HEK293 (cell line): Measurements from ENCODE around the gene GJC2.

Experiments used
- GLIS2 ChIP-seq: fragments of 450-650 bp; formaldehyde crosslinking; IDR thresholded peaks from 2 replicates; pipeline ENCODE4 v1.5.1; 2016; ENCODE audit warnings: missing biosample characterization, missing genetic modification characterization
- SP2 ChIP-seq: fragments of 450-650 bp; formaldehyde crosslinking; IDR thresholded peaks from 2 replicates; pipeline ENCODE4 v1.5.1; 2016; ENCODE audit warnings: missing biosample characterization, missing genetic modification characterization
- TCF7L2 ChIP-seq: IDR thresholded peaks from 2 replicates; pipeline ENCODE4 v1.6.1; 2011; ENCODE audit warnings: low read depth, mild to moderate bottlenecking, inconsistent platforms, low read length, moderate library complexity, borderline replicate concordance
- ZNF138 ChIP-seq: fragments of 450-650 bp; formaldehyde crosslinking; IDR thresholded peaks from 2 replicates; pipeline ENCODE4 v1.5.1; 2016; ENCODE audit warnings: missing biosample characterization, missing genetic modification characterization, borderline replicate concordance
- ZNF274 ChIP-seq, 2 experiments: fragments of 200-500 bp in 1 of 2; fragments of 450-650 bp in 1 of 2; sonication (Bioruptor generic) in 1 of 2; formaldehyde crosslinking in 1 of 2; IDR thresholded peaks; 2 replicates each; pipeline versions ENCODE4 v1.5.1 to v1.6.1; 2014 to 2016; ENCODE audit warnings: borderline replicate concordance in 1 of 2, inconsistent platforms in 1 of 2, low read length in 1 of 2, missing biosample characterization in 1 of 2, missing genetic modification characterization in 1 of 2
- ZNF510 ChIP-seq: fragments of 450-650 bp; formaldehyde crosslinking; IDR thresholded peaks from 2 replicates; pipeline ENCODE4 v1.5.1; 2018; ENCODE audit warnings: mild to moderate bottlenecking, missing genetic modification characterization, missing biosample characterization; ENCODE audit not compliant: insufficient replicate concordance
- ZSCAN16 ChIP-seq: fragments of 450-650 bp; formaldehyde crosslinking; IDR thresholded peaks from 2 replicates; pipeline ENCODE4 v1.5.1; 2016; ENCODE audit warnings: missing biosample characterization, missing genetic modification characterization
- TF ChIP-seq, protein P1 (sequence below): fragments of 450-650 bp; formaldehyde crosslinking; IDR thresholded peaks from 2 replicates; pipeline ENCODE4 v1.5.1; 2016; ENCODE audit warnings: missing biosample characterization, missing genetic modification characterization
- TF ChIP-seq, protein P2 (sequence below): sonication (generic); formaldehyde crosslinking; IDR thresholded peaks from 2 replicates; pipeline ENCODE4 v1.8.1; 2022; ENCODE audit warnings: mild to moderate bottlenecking, moderate library complexity, missing genetic modification reagents
- TF ChIP-seq, protein P3 (sequence below): fragments of 450-650 bp; formaldehyde crosslinking; IDR thresholded peaks from 2 replicates; pipeline ENCODE4 v1.5.1; 2017; ENCODE audit warnings: missing biosample characterization, missing genetic modification characterization

DNA sequence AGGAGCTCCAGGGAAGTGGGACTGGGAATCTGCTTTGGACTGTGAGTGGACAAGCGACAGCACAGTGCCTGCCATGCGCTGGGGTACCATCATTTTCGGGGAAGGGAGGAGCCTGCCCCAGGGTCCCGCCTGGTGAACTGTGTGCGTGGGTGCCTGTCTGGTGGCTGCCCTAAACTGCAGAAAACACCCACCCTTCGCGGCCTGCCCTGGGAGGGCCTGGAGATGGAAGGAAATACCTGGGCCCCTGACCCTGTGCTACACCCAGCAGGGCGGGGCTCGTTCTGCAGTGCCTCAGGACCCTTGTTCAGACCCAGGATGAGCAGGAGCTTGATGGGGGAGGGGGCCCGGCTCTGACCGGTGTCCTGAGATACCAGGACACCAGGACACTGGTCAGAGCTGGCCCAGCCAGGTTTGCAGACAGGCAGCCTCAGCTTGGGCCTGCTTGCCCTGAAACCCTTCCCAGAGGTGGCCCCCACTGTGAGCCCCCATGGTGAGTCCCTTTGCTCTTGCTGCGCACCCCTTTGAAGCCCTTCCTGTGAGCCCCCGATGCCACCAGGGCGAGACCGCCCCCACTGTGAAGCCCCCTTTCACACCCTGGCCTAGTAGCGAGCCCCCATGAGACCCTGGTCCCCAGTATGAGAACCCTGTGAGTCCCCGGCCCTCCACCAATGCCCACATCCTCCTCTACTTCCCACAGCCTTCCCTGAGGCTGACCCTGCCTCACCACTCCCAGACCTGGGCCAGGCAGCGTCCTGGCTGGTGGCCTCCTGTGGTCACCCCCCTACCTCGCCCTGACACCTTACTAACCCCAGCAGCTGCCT is 2.6 kb downstream of the GJC2 start:
- TF ChIP-seq ZNF274 (IDR thresholded peaks at IDR 0.05; ENCODE audit: low read length) = no peak
- no peak for TF ChIP-seq ZNF274 (tag by site-specific recombination; IDR thresholded peaks at IDR 0.05; ENCODE audit: borderline replicate concordance)
- TF ChIP-seq, protein P1, sequence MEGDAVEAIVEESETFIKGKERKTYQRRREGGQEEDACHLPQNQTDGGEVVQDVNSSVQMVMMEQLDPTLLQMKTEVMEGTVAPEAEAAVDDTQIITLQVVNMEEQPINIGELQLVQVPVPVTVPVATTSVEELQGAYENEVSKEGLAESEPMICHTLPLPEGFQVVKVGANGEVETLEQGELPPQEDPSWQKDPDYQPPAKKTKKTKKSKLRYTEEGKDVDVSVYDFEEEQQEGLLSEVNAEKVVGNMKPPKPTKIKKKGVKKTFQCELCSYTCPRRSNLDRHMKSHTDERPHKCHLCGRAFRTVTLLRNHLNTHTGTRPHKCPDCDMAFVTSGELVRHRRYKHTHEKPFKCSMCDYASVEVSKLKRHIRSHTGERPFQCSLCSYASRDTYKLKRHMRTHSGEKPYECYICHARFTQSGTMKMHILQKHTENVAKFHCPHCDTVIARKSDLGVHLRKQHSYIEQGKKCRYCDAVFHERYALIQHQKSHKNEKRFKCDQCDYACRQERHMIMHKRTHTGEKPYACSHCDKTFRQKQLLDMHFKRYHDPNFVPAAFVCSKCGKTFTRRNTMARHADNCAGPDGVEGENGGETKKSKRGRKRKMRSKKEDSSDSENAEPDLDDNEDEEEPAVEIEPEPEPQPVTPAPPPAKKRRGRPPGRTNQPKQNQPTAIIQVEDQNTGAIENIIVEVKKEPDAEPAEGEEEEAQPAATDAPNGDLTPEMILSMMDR = no peak
- no peak for TF ChIP-seq TCF7L2
- TF ChIP-seq, protein P2, sequence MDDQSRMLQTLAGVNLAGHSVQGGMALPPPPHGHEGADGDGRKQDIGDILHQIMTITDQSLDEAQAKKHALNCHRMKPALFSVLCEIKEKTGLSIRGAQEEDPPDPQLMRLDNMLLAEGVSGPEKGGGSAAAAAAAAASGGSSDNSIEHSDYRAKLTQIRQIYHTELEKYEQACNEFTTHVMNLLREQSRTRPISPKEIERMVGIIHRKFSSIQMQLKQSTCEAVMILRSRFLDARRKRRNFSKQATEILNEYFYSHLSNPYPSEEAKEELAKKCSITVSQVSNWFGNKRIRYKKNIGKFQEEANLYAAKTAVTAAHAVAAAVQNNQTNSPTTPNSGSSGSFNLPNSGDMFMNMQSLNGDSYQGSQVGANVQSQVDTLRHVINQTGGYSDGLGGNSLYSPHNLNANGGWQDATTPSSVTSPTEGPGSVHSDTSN (CRISPR knock-in tag) = no peak
- peak; percentile 64 for TF ChIP-seq GLIS2 (tag by site-specific recombination)
- TF ChIP-seq, protein P3, sequence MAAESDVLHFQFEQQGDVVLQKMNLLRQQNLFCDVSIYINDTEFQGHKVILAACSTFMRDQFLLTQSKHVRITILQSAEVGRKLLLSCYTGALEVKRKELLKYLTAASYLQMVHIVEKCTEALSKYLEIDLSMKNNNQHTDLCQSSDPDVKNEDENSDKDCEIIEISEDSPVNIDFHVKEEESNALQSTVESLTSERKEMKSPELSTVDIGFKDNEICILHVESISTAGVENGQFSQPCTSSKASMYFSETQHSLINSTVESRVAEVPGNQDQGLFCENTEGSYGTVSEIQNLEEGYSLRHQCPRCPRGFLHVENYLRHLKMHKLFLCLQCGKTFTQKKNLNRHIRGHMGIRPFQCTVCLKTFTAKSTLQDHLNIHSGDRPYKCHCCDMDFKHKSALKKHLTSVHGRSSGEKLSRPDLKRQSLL (tag by site-specific recombination) = no peak
- TF ChIP-seq ZNF138 (tag by site-specific recombination) = no peak
- TF ChIP-seq ZNF510 (tag by site-specific recombination) = no peak
- no peak for TF ChIP-seq SP2 (tag by site-specific recombination)
- no peak for TF ChIP-seq ZSCAN16 (tag by site-specific recombination)
